G401.6 (cell line): Measurements from ENCODE around the gene NUBP2.
"Not testable (repeated sequence)": the region's sequence is repeated elsewhere in the genome, so short reads cannot be mapped to it uniquely, and the experiment has no call there.

Experiments
- FAIRE-seq: peaks from 2 replicates; lab custom pipeline; 2012; peaks lifted over from hg19 to GRCh38; lab: Jason Lieb, UNC

Gene NUBP2

GRCh38 chr16:1786242-1787055 lies 3.7 kb downstream of the NUBP2 start:
- FAIRE-seq = no peak

GRCh38 chr16:1787056-1787321 lies 4.2 kb downstream of the NUBP2 start:
- FAIRE-seq = no peak

- FAIRE-seq = no peak
Observed at GRCh38 chr16:1787322-1788094, 4.7 kb downstream of the NUBP2 start.

- FAIRE-seq = no peak
Observed at GRCh38 chr16:1788095-1788707, 5.4 kb downstream of the NUBP2 start.

GRCh38 chr16:1788708-1789100 lies 5.9 kb downstream of the NUBP2 start:
- FAIRE-seq = no peak

GRCh38 chr16:1789643-1790045 lies 6.9 kb downstream of the NUBP2 start:
- FAIRE-seq = no peak

GRCh38 chr16:1790261-1790610 lies 7.5 kb downstream of the NUBP2 start:
- no peak for FAIRE-seq

GRCh38 chr16:1790611-1791255 lies 8.0 kb downstream of the NUBP2 start:
- FAIRE-seq = no peak

- no peak for FAIRE-seq
Observed at GRCh38 chr16:1791256-1791942, 8.6 kb downstream of the NUBP2 start.

- no peak for FAIRE-seq
Observed at GRCh38 chr16:1791943-1792812, 9.4 kb downstream of the NUBP2 start.

GRCh38 chr16:1792836-1793577 lies 10.2 kb downstream of the NUBP2 start:
- FAIRE-seq = no peak

- FAIRE-seq = no peak
Observed at GRCh38 chr16:1793578-1794220, 10.9 kb downstream of the NUBP2 start, which contains the start of gene IGFALS. Gene IGFALS, minus strand, starts transcription at chr16:1793705. Its CDS starts 53 bp downstream, at chr16:1793652.

GRCh38 chr16:1794221-1794871 lies 11.6 kb downstream of the NUBP2 start:
- FAIRE-seq = no peak

GRCh38 chr16:1794908-1795666 lies 12.3 kb downstream of the NUBP2 start:
- no peak for FAIRE-seq

- FAIRE-seq = not testable (repeated sequence)
Observed at GRCh38 chr16:1799263-1799662, 16.5 kb downstream of the NUBP2 start.

- no peak for FAIRE-seq
Observed at GRCh38 chr16:1800701-1801100, 17.9 kb downstream of the NUBP2 start.

- no peak for FAIRE-seq
Observed at GRCh38 chr16:1807626-1808025, 24.9 kb downstream of the NUBP2 start.

- no peak for FAIRE-seq
Observed at GRCh38 chr16:1808691-1809090, 25.9 kb downstream of the NUBP2 start.
